NCI-H82 treated with DMSO at 0.1 percent for 48 hours (cell line): ENCODE results near the gene TMPRSS13.

Experiments used
- DNase-seq: peaks from one replicate; lab custom pipeline; 2025; ENCODE audit not compliant: unreplicated experiment; lab: John Stamatoyannopoulos, UW

The TMPRSS13 gene

GRCh38 chr11:117914991-117915618 is 14.1 kb downstream of the TMPRSS13 start:
- peak; percentile 47 for DNase-seq

GRCh38 chr11:117914398-117914761 is 14.8 kb downstream of the TMPRSS13 start:
- no peak for DNase-seq

GRCh38 chr11:117913736-117914397 is 15.3 kb downstream of the TMPRSS13 start:
- DNase-seq, result no peak

GRCh38 chr11:117912497-117912896 is 16.7 kb downstream of the TMPRSS13 start:
- DNase-seq, result no peak

GRCh38 chr11:117911694-117912093 is 17.5 kb downstream of the TMPRSS13 start:
- DNase-seq, result no peak

- DNase-seq, result no peak
These were observed 18.1 kb downstream of the TMPRSS13 start for GRCh38 chr11:117910941-117911655.

- DNase-seq, result no peak
These were observed 18.7 kb downstream of the TMPRSS13 start for GRCh38 chr11:117910525-117910924.

- no peak for DNase-seq
These were observed 19.4 kb downstream of the TMPRSS13 start for GRCh38 chr11:117909611-117910382.

GRCh38 chr11:117908959-117909610 is 20.1 kb downstream of the TMPRSS13 start:
- DNase-seq, result no peak

GRCh38 chr11:117908109-117908895 is 20.9 kb downstream of the TMPRSS13 start:
- no peak for DNase-seq

- peak; percentile 90 for DNase-seq
These were observed 21.7 kb downstream of the TMPRSS13 start for GRCh38 chr11:117907276-117908108.

- no peak for DNase-seq
These were observed 22.5 kb downstream of the TMPRSS13 start for GRCh38 chr11:117906710-117907109.

GRCh38 chr11:117906126-117906525 is 23.1 kb downstream of the TMPRSS13 start:
- DNase-seq, result no peak

GRCh38 chr11:117905524-117905923 is 23.7 kb downstream of the TMPRSS13 start:
- DNase-seq, result no peak

- DNase-seq, result no peak
These were observed 25.5 kb downstream of the TMPRSS13 start for GRCh38 chr11:117903505-117904382.

- DNase-seq, result no peak
These were observed 27.0 kb downstream of the TMPRSS13 start for GRCh38 chr11:117902001-117902845.

GRCh38 chr11:117901601-117902000 is 27.6 kb downstream of the TMPRSS13 start:
- no peak for DNase-seq
